GM04503 (cell line): Measurements from ENCODE around the gene PGBD5.

Source experiments
- DNase-seq: peaks from one replicate; pipeline ENCODE4 v3.0.0-alpha.2; 2012; ENCODE audit warnings: low read depth

The PGBD5 gene

DNA sequence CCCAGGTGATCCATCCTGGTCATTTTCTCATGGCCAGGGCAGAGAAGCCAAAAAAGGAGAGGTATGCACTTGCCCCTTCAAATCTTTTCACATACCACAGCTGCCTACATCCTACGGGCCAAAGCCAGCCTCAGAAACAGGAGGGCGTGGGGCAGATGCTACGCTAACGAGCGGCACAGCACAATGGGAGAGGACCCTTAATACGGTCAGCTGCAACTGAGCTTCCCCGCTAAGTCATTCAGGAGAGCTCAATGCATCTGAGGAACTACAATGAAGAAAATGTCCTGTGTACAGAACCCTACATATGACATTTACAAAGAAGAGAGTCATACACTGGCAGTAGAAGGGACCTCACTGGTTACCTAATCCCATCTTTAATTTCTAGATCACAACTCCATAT lies 78.2 kb downstream of the PGBD5 start:
- no peak for DNase-seq

DNA sequence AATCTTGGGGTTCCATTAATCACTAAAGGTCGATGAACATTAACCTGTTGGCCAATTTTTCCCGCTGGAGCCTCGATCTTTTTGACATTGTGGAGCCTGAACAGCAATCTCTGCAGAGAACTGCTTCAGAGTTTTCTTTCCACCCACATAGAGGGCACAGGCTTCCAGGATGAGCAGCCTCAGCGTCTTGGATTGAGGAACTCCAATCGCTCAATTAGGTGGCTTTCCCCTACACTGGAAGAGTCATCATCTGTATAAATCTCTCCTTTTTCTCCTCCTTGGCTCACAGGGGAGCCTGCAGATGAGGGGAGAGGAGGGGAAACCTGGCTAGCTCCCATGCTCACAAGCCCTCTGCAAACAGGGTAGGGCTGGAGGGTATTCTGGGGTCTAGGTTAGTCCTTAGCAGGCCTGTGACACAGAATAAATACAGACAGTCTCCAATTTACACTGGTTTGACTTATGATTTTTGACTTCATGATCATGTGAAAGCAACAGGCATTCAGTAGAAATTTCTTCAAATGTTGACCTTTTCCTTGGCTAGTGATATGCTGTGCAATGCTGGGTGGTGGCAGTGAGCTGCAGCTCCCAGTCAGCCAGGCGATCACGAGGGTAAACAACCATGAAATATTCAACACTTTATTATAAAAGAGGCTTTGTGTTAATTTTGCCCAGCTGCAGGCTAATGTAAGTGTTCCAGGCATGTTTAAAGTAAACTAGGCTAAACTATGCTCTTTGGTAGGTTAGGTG lies 80.8 kb downstream of the PGBD5 start:
- DNase-seq: no peak

GRCh38 chr1:230342699-230343098 lies 83.4 kb downstream of the PGBD5 start:
- no peak for DNase-seq

DNA sequence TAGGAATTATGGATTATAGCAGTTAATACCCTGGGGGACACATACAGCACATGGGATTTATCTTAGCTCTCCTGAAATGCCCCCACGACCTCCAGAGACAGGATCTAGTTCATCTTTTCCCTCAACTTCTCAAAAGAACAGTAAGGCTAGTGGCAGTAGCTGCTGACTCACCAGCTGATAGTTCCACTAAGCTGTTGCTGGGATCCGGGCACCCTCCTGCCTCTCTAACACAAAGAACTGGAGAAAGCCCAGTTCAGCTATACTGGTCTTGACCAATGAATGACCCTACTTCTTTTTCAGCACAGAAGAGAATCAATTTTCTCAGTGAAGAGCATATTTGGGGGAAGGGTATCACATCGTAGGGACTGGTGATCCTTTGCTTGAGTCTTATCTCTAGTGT lies 84.1 kb downstream of the PGBD5 start:
- DNase-seq: no peak

DNA sequence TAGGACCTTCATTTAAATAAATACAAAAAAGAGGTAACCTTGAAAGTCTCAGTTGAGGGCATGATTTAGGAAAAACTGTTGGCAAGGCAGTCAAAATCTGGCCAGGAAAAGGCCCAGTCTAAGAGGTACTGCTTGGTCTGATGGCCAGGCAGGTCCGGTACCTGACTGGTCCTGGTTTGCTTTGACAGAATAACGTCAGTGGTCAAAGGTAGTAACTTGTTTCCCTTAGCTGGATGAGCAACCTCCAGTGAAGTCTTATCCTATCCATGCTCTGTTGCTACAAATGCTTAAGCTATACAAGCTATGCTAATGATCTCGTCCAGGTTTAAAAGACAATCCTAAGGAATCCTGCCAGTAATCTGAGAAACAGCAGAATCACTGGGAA lies 85.0 kb downstream of the PGBD5 start:
- DNase-seq: no peak

- no peak for DNase-seq
Measured at GRCh38 chr1:230340526-230341161, 85.5 kb downstream of the PGBD5 start.

DNA sequence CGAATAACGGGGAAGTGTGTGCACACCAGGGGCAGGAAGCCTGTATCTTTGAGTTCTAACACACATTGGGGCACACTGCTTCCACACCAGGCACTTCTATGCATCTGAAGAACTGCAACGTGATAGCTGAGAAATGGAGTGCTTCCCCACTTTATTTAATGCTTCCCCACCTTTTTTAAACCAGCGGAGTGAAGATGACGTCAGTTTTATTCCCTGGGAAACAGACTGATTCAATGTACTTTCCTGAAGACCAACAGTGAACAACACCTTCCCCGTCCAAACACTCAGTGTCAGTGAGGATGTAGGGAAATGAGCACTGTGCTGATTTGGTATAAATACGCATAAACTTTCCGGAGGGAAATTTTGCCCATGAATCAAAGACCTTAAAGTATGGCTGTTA lies 87.1 kb downstream of the PGBD5 start:
- DNase-seq: no peak

DNA sequence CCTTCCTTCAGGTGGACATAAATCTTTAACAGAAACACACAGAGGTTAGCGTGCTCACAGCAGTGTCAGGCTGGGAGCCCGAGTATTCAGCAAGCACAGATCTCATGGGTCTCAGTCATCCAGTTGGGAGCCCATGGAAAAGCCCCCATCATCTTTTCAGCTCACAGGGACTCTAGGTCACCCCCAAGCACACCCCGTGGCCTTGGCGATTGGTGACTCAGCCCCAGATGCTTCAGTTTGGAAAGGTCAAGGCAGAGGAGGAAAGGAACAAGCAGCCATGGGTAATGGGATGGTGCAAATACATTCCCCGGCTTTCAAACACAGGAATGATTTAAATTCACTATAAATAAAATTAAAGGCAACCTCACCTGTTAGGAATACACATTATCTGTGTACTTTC lies 88.9 kb downstream of the PGBD5 start:
- DNase-seq: no peak

- DNase-seq: no peak
Measured at GRCh38 chr1:230335861-230336522, 90.1 kb downstream of the PGBD5 start.

GRCh38 chr1:230334447-230334837 lies 91.7 kb downstream of the PGBD5 start:
- no peak for DNase-seq

- DNase-seq: no peak
Measured at GRCh38 chr1:230333590-230334446, 92.3 kb downstream of the PGBD5 start.

GRCh38 chr1:230332575-230333066 lies 93.5 kb downstream of the PGBD5 start:
- DNase-seq: no peak

DNA sequence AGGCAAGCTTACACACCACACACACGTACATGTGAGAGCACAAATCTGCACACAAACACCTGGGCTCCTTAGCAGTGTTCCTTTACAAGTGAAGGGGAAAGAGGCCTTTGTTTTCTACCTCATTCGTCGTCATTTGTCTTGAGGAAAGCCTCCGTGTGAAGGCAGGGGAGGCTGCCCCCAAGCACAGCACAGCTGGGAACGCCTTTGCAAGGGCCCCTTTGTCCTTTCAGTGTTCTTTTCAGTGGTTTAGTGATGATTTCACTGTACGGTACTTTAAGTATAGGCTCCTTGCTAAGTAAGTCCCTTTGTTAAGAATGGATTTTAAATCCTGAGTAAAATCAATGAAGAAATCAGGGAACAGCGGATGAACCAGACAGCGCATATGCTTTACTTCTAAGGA lies 94.1 kb downstream of the PGBD5 start:
- DNase-seq: no peak

- no peak for DNase-seq
Measured at GRCh38 chr1:230330157-230330556, 96.0 kb downstream of the PGBD5 start.

- no peak for DNase-seq
Measured at GRCh38 chr1:230328342-230329015, 97.7 kb downstream of the PGBD5 start.

DNA sequence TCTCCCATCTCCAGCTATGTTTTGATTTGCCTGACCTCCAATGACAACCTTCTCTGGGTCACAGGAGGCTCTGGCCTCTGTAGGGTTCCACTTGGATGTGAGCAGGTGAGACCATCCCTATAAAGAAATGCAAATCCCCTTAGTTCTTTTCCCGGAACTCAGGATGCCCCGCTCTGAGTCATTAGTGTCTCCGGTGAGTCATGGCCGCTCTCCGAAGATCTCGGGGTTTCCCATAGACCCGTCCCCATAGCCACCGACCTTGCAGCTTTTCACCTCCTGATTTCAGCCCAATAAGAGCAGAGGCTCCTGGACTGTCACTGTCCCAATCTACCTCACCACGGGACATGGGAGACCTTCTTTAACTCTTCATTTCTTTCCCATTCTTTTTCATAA lies 98.2 kb downstream of the PGBD5 start:
- no peak for DNase-seq

- DNase-seq: no peak
Measured at GRCh38 chr1:230326971-230327891, 98.9 kb downstream of the PGBD5 start.

DNA sequence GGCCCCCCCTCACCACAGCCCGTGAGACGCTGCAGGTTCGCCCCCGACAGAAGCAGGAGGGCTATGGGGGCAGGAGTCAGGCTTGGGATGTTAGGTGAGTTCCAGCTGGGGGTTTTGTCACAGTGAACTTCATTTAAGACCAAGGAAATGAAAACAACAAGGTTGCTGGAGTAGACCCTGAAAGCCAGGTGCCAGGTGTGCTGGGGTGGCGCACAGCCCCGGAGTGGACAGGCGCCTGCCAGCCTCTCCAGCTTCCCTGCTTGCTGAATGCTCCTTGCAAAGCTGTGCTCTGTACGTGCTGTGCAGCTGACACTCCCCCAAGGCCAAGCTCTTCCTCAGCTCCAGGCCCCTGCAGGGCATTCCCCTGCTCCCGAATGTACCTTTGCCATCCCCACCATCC lies 102.4 kb downstream of the PGBD5 start:
- no peak for DNase-seq

GRCh38 chr1:230322967-230323547 lies 103.1 kb downstream of the PGBD5 start:
- no peak for DNase-seq

DNA sequence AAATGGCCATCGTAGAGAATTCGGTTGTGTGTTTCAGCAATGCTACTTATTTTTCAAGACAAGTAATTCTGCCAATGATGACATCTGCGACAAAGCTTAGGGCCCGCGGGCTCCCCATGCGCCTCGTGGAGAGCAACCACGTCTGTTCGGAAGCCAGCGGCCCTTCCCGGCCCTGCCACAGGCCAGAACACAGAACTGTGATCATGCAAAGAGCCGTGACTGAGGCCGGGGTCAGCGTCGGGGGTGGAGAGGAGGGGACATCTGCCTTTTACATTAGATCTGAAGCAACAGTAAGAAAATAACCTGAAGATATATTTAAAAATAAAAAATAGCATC lies 103.7 kb downstream of the PGBD5 start:
- no peak for DNase-seq
